Measurements from ENCODE around the gene CPE.
"Not testable (repeated sequence)": the region's sequence is repeated elsewhere in the genome, so short reads cannot be mapped to it uniquely, and the experiment has no call there.

Gene CPE

DNA sequence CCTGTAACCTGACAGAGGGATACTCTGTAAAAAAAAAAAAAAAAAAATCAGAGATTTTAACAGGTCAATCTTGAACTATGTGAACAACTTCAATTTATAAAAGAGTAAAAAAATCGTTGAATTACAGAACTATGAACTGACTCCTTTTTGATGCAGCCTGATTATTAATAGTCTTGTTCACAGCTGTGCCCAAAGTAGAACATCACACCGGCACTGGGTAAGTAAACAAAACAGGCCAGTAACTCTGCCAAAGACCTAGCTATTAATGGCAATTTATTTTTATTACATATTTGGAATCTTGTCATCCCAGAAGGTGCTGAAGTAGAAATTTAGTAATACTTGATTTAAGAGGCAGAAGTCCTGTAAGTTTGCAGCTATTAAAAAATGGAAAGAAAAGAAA, 31.4 kb downstream of the CPE start:
- no peak for DNase-seq

DNA sequence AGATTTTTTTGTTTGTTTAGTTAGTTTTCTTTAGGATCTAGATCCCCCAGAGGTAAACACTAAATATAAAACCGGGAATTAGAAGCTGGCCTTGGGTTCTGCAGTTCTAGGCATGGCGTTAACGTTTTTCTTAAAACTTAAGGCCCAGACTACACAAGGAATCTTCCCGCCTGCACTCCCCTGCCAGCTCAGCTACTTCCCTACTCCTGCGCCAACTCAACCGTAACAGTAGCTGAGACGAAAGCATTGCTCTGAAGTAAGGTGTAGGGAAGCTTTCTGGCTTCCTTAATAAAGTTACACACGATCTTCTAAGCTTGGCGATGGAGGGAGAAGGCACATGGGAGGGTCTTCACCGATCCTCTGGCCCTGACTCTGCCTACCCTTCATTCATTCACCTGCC, 37.1 kb downstream of the CPE start:
- no peak for DNase-seq

DNA sequence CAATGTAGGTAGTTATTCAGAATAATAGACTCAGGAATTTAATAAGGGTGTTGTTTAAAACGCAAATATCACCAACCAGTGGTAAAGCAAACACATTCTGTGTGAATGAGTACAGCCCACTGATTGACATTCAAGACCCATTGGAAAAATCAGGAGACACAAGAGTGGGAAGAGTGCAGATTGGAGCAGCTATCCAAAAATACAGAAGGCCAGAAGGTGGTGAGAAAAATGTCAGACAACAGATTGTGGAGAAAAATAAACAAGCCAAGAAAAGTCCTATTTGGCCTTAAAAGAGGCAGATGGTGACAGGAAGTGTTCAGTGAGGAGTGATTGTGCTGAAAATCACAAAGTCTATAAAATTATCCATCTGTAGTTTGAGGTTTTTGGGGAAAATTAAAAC, 39.3 kb downstream of the CPE start:
- DNase-seq: no peak

DNA sequence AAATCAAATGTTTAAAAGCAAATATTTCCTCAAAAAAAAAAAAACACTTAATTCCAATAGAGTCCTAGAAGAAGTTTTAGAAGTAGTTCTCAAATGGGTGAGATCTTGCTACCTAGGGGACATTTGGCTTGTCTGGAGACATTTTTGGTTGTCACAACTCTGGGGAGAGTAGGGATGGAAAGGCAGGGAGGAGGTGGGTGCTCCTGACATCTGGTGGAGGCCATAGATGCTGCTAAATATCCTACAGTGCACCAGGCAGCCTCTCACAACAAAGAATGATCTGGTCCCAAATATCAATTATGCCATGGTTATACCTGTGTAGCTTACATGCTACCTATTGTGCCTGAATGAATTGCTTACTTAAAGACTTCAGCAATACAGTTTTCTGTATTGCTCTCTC, 46.8 kb downstream of the CPE start:
- DNase-seq: no peak

DNA sequence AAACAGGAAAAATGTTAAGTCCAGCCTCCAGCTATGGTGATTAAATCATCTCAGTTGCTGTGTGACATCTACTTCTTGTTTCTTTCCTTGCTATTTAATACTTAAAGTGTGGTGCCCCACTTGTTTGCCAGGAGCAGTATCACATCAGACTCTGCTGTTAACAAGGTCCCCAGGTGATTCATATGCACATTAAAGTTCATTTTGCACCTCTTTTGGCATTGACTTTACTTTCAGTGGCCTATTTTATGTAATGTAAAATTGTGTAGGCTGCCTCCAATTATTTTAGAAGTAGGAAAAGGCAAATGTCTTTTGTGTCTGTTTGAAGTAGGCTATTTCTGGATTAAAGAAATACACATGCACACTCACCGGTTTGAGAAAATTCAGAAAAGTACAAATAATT, 47.5 kb downstream of the CPE start:
- no peak for DNase-seq

- DNase-seq: no peak
Observed at GRCh38 chr4:165426823-165427222, 48.0 kb downstream of the CPE start.

- no peak for DNase-seq
Observed at GRCh38 chr4:165428957-165429356, 50.1 kb downstream of the CPE start.

- no peak for DNase-seq
Observed at GRCh38 chr4:165433529-165433928, 54.7 kb downstream of the CPE start.

- DNase-seq: no peak
Observed at GRCh38 chr4:165437691-165438090, 58.9 kb downstream of the CPE start.

DNA sequence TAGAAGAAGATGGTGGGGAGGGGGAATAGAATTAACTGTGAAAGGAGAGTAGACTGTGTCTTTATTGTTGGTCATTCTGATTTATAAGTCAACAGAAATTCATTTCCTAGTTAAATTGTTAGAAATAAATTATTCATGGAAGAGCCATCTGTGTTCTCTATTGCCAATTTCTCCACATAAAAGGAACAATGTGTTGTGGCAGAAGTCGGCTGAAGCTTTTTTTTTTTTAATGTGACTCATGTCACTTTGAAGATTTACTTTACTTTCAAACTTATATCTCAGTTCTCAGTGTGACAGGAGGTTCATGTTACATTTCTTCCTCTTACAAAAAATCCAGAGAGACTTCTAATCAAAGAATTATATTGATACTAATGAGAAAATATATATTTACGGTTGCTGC, 60.5 kb downstream of the CPE start:
- no peak for DNase-seq

DNA sequence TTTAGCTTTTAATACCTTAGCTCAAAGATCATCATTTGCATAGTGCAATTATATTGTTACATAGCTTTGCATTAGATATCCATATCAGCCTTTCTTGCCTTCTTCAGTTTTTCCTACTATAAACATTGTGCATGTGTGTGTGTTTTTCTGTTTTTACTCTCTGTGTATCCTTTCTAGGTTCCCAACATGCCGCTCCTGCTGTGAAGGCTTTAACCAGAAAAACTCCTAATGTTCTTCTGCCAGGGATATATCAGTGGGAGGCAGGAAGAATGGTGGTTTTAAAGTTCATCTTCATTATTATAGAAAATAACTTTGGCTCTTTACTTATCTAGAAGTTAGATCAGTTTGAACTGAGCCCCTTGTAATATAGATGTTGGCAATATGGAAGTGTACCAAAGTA, 61.2 kb downstream of the CPE start:
- no peak for DNase-seq

GRCh38 chr4:165440415-165441158, 61.8 kb downstream of the CPE start:
- DNase-seq: no peak

- DNase-seq: no peak
Observed at GRCh38 chr4:165443276-165443675, 64.5 kb downstream of the CPE start.

- DNase-seq: no peak
Observed at GRCh38 chr4:165448700-165449099, 69.9 kb downstream of the CPE start.

DNA sequence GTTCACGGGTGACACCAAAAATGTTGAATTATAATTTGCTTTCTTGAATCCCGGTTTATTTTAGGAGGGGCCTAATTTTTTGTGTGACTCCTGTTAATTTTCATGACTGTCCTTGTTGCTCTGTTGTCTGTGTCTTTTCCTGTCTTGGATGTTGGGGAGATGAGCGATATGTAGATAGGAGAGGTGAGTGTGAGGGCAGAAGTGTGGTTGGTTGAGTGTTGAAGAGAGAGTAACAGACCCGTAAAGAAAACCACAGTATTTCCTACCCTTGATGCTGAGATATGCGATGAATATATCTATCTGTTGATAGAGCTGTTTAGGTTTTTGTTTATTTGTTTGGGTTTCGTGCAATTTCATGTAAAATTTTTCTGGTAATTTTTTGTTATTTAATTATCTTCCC, 70.5 kb downstream of the CPE start:
- no peak for DNase-seq

DNA sequence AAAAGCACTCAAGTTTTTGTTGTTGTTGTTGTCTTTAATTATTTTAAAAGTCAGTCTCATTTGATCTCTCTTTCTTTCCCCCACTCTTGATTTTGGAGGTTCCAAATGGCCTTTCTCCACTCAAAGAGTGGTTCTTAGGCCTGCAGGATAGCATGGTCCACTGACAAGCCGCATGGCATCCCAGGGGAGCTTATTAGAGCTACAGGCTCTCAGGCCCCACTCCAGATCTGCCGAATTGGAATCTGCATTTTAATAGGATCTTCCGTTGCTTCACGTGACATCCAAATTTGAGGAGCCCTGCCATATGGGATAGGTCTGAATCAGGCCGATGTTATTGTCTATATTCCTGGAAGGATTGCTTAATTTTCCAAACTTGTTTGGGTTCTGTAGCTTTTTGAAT, 72.1 kb downstream of the CPE start:
- no peak for DNase-seq

DNA sequence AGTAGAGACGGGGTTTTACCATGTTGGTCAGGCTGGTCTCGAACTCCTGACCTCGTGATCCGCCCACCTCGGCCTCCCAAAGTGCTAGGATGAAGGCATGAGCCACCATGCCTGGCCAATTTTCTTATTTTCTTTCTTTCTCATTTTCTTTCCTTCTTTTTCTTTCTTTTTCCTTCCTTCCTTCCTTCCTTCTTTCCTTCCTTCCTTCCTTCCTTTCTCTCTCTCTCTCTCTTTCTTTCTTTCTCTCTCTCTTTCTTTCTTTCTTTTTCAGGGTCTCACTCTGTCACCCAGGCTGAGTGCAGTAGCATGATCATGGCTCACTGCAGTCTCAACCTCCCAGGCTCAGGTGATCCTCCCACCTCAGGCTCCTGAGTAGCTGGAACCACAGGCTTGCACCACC, 74.3 kb downstream of the CPE start:
- DNase-seq: not testable (repeated sequence)

DNA sequence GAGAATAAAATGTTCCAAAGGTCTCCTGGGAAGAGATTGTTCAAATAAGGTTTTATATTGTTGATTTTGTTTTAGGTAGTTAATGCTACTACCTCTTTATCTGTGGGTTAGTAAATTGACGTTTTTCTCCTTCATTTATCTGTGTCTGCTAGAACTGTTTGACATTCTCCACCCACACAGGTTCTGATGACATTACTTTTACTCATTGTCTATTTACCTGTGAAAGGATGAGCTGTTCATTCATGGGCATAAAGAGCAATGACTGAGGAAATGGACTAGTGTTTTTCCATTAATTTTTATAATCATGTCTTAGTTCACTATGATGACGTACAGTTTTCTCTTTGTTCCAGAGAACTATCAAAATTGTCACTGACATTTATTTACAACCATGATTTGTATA, 75.6 kb downstream of the CPE start:
- DNase-seq: no peak

DNA sequence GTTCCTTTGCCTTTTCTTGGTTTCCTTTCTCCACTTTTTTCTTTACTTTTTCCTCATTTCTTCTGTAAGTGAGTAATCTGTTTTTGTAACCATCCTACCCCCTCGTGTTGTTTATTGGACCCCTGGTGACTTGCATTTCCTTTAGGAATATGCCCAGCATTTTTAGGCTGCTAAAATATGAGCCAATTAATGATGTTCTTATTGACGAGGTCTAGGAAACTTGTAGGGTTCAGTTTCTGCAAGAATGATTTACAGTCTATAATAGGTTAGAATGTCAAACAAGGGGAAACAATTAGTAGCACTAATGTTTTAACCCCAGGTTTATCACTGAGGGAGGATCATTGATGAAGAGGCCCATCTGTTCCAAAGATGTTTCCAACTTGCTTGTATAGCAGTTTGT, 79.0 kb downstream of the CPE start:
- DNase-seq: no peak

- DNase-seq: no peak
Observed at GRCh38 chr4:165458471-165458870, 79.7 kb downstream of the CPE start.

DNA sequence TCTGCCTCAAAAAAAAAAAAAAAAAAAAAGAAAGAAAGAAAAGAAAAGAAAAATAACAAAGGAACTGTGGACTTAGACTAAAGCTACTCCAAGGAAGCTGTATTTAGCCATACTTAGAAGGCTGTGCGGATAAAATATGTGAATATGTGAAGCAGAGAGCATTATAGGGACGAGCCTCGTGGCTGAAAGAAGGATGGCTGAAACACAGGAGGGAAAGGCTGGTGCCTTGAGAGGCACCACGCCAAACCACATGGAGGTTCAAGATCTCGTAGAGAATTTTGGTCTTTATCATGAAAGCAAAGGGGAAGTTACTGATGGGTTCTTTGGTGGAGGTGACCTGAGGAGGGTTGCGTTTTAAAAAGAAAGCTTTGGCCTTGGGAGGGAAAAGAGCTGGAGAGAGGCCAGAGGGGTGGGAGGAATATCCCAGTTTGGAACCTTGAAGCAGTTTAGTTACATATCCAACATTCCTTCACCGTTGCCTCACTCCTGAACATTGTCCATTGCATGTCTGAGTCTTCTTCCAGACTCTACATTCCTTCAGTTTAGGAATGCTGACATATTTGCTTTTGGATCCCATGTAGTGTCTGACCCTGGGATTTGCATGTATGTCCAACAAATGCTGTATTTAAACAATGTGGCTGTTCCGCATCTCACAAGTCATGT, 82.5 kb downstream of the CPE start:
- DNase-seq: no peak

- DNase-seq: no peak
Observed at GRCh38 chr4:165462009-165462408, 83.2 kb downstream of the CPE start.

DNA sequence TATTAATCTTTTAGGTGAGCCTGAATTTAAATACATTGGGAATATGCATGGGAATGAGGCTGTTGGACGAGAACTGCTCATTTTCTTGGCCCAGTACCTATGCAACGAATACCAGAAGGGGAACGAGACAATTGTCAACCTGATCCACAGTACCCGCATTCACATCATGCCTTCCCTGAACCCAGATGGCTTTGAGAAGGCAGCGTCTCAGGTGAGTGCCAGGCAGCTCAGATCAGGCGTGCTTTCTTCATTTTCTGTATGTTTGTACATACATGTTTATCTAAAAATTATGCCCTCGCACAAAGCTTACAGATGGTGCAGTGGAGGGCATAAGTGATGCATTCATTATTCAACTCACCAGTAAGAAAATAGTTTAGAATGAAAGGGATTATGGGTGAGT, 85.6 kb downstream of the CPE start:
- no peak for DNase-seq

- no peak for DNase-seq
Observed at GRCh38 chr4:165464813-165465381, 86.1 kb downstream of the CPE start.

GRCh38 chr4:165470009-165470408, 91.2 kb downstream of the CPE start:
- no peak for DNase-seq

All from 8988T (cell line).